ENCODE results near the gene SAA4.
"Not testable (repeated sequence)": the region's sequence is repeated elsewhere in the genome, so short reads cannot be mapped to it uniquely, and the experiment has no call there.

The SAA4 gene

GRCh38 chr11:18246379-18247190 is 10.0 kb upstream of the SAA4 start:
- DNase-seq = peak in 1 of 5 donors; percentile 73

- DNase-seq = no peak
Observed at GRCh38 chr11:18245396-18245795, 8.8 kb upstream of the SAA4 start.

- DNase-seq = peak; percentile 17 to 77 (median 56)
Observed at GRCh38 chr11:18243783-18244362, 7.3 kb upstream of the SAA4 start.

- no peak for DNase-seq
Observed at GRCh38 chr11:18239655-18240054, 3.1 kb upstream of the SAA4 start.

GRCh38 chr11:18235394-18236334 is 938 bp downstream of the SAA4 start:
- no peak for DNase-seq

GRCh38 chr11:18233912-18234311 is 2.7 kb downstream of the SAA4 start:
- DNase-seq = no peak

- DNase-seq = no peak
Observed at GRCh38 chr11:18230859-18231258, 5.7 kb downstream of the SAA4 start.

GRCh38 chr11:18229501-18229900 is 7.1 kb downstream of the SAA4 start:
- no peak for DNase-seq

GRCh38 chr11:18225913-18226312 is 10.7 kb downstream of the SAA4 start:
- DNase-seq = no peak

GRCh38 chr11:18223591-18224387 is 12.8 kb downstream of the SAA4 start:
- no peak for DNase-seq

GRCh38 chr11:18222814-18223421 is 13.7 kb downstream of the SAA4 start:
- DNase-seq = no peak

- DNase-seq = no peak
Observed at GRCh38 chr11:18221274-18221876, 15.2 kb downstream of the SAA4 start.

GRCh38 chr11:18209058-18209457 is 27.5 kb downstream of the SAA4 start:
- no peak for DNase-seq

GRCh38 chr11:18204771-18205170 is 31.8 kb downstream of the SAA4 start:
- DNase-seq = no peak

GRCh38 chr11:18204220-18204619 is 32.4 kb downstream of the SAA4 start:
- DNase-seq = no peak

GRCh38 chr11:18203723-18204122 is 32.9 kb downstream of the SAA4 start:
- no peak for DNase-seq

GRCh38 chr11:18197738-18198137 is 38.9 kb downstream of the SAA4 start:
- not testable (repeated sequence) for DNase-seq

- DNase-seq = no peak
Observed at GRCh38 chr11:18196532-18196931, 40.1 kb downstream of the SAA4 start.

GRCh38 chr11:18193010-18193409 is 43.6 kb downstream of the SAA4 start:
- DNase-seq = no peak

GRCh38 chr11:18191376-18191775 is 45.2 kb downstream of the SAA4 start:
- no peak for DNase-seq

GRCh38 chr11:18189476-18190245 is 46.9 kb downstream of the SAA4 start:
- DNase-seq = not testable (repeated sequence)

Data from T-helper 1 cell (primary cell).